SK-N-SH treated with all-trans-retinoic acid at 6 μM for 48 hours (cell line): ENCODE data around the gene KLHDC8A.

ENCODE experiments used
- ATAC-seq: fragments of 200-7000 bp; cut with Tn5 transposase; 3 replicates; pipeline ENCODE4 v1.9.1; 2020; ENCODE audit warnings: mild to moderate bottlenecking, moderate library complexity
- BACH2 ChIP-seq: fragments of 250-450 bp; sonication (Bioruptor Pico); IDR thresholded peaks from 2 replicates; pipeline ENCODE4 v1.9.0; 2021; ENCODE audit warnings: mild to moderate bottlenecking, borderline replicate concordance
- CSDC2 ChIP-seq: fragments of 250-450 bp; sonication (Bioruptor Pico); IDR thresholded peaks from 2 replicates; pipeline ENCODE4 v1.5.0; 2020; ENCODE audit warnings: mild to moderate bottlenecking, moderate library complexity
- CSRNP3 ChIP-seq: fragments of 250-450 bp; sonication (Bioruptor Pico); IDR thresholded peaks from 2 replicates; pipeline ENCODE4 v1.5.1; 2021; ENCODE audit warnings: mild to moderate bottlenecking, moderate library complexity
- ESRRG ChIP-seq: fragments of 250-450 bp; sonication (Bioruptor Pico); IDR thresholded peaks from 2 replicates; pipeline ENCODE4 v1.6.1; 2021; ENCODE audit warnings: mild to moderate bottlenecking
- GLIS3 ChIP-seq: fragments of 250-450 bp; sonication (Bioruptor Pico); IDR thresholded peaks from 2 replicates; pipeline ENCODE4 v1.5.0; 2020; ENCODE audit warnings: mild to moderate bottlenecking, moderate library complexity
- ISL1 ChIP-seq: fragments of 250-450 bp; sonication (Bioruptor Pico); IDR thresholded peaks from 2 replicates; pipeline ENCODE4 v2.1.2; 2022; ENCODE audit warnings: mild to moderate bottlenecking, moderate library complexity
- OSR1 ChIP-seq: fragments of 250-450 bp; sonication (Bioruptor Pico); IDR thresholded peaks from 2 replicates; pipeline ENCODE4 v1.8.0; 2022; ENCODE audit warnings: moderate library complexity, mild to moderate bottlenecking, inconsistent platforms
- PATZ1 ChIP-seq: fragments of 250-450 bp; sonication (Bioruptor Pico); IDR thresholded peaks from 2 replicates; pipeline ENCODE4 v1.8.0; 2020; ENCODE audit warnings: mild to moderate bottlenecking, moderate library complexity, borderline replicate concordance
- POU6F1 ChIP-seq: fragments of 250-450 bp; sonication (Bioruptor Pico); IDR thresholded peaks from 2 replicates; pipeline ENCODE4 v1.8.0; 2021; ENCODE audit warnings: low read depth, mild to moderate bottlenecking, moderate library complexity, borderline replicate concordance
- PPARA ChIP-seq: fragments of 250-450 bp; sonication (Bioruptor Pico); IDR thresholded peaks from 2 replicates; pipeline ENCODE4 v1.5.0; 2020; ENCODE audit warnings: mild to moderate bottlenecking, borderline replicate concordance
- RARB ChIP-seq: fragments of 250-450 bp; sonication (Bioruptor Pico); IDR thresholded peaks from 2 replicates; pipeline ENCODE4 v1.8.0; 2021; ENCODE audit warnings: mild to moderate bottlenecking, moderate library complexity
- SNAI2 ChIP-seq: fragments of 250-450 bp; sonication (Bioruptor Pico); IDR thresholded peaks from 2 replicates; pipeline ENCODE4 v1.5.0; 2020; ENCODE audit warnings: mild to moderate bottlenecking, moderate library complexity
- TCF4 ChIP-seq: fragments of 250-450 bp; sonication (Bioruptor Pico); IDR thresholded peaks from 2 replicates; pipeline ENCODE4 v1.8.0; 2021; ENCODE audit warnings: mild to moderate bottlenecking, moderate library complexity, borderline replicate concordance
- TOX ChIP-seq: fragments of 250-450 bp; sonication (Bioruptor Pico); IDR thresholded peaks from 2 replicates; pipeline ENCODE4 v1.8.0; 2021; ENCODE audit warnings: mild to moderate bottlenecking, moderate library complexity, borderline replicate concordance
- TSHZ2 ChIP-seq: fragments of 250-450 bp; sonication (Bioruptor Pico); IDR thresholded peaks from 2 replicates; pipeline ENCODE4 v1.5.0; 2020; ENCODE audit warnings: mild to moderate bottlenecking, moderate library complexity
- ZC3H10 ChIP-seq: fragments of 250-450 bp; sonication (Bioruptor Pico); IDR thresholded peaks from 2 replicates; pipeline ENCODE4 v1.5.1; 2021; ENCODE audit warnings: mild to moderate bottlenecking, moderate library complexity
- ZFP3 ChIP-seq: fragments of 250-450 bp; sonication (Bioruptor Pico); IDR thresholded peaks from 2 replicates; pipeline ENCODE4 v1.5.0; 2020; ENCODE audit warnings: mild to moderate bottlenecking, moderate library complexity
- ZFP30 ChIP-seq: fragments of 450-650 bp; formaldehyde crosslinking; IDR thresholded peaks from 2 replicates; pipeline ENCODE4 v1.5.0; 2022; ENCODE audit warnings: mild to moderate bottlenecking, moderate library complexity
- ZNF565 ChIP-seq: fragments of 450-650 bp; formaldehyde crosslinking; conservative IDR thresholded peaks from 2 replicates; pipeline ENCODE4 v1.5.0; 2020; ENCODE audit warnings: low read depth, mild to moderate bottlenecking, moderate library complexity
- ZNF70 ChIP-seq: fragments of 450-650 bp; formaldehyde crosslinking; IDR thresholded peaks from 2 replicates; pipeline ENCODE4 v1.5.0; 2020; ENCODE audit warnings: mild to moderate bottlenecking, moderate library complexity
- ZNF8 ChIP-seq: fragments of 450-650 bp; formaldehyde crosslinking; IDR thresholded peaks from 2 replicates; pipeline ENCODE4 v1.5.0; 2020; ENCODE audit warnings: mild to moderate bottlenecking, moderate library complexity
- TF ChIP-seq, protein P1 (sequence below): fragments of 250-450 bp; sonication (Bioruptor Pico); IDR thresholded peaks from 2 replicates; pipeline ENCODE4 v1.5.1; 2020; ENCODE audit warnings: low read depth, mild to moderate bottlenecking, moderate library complexity

The KLHDC8A gene

GRCh38 chr1:205293350-205294074 lies 63.2 kb downstream of the KLHDC8A start:
- no peak for ATAC-seq
- TF ChIP-seq POU6F1 (CRISPR knock-in tag) (no peak), ZC3H10 (CRISPR knock-in tag) (no peak), CSDC2 (CRISPR knock-in tag) (no peak), ZFP3 (CRISPR knock-in tag) (no peak), OSR1 (CRISPR knock-in tag) (no peak), ESRRG (no peak), PATZ1 (CRISPR knock-in tag) (no peak), ISL1 (CRISPR knock-in tag) (no peak), GLIS3 (CRISPR knock-in tag) (no peak), RARB (CRISPR knock-in tag) (no peak), TCF4 (CRISPR knock-in tag) (no peak), TSHZ2 (CRISPR knock-in tag) (no peak), CSRNP3 (CRISPR knock-in tag) (no peak), ZNF565 (CRISPR knock-in tag) (no peak), TOX (CRISPR knock-in tag) (no peak), ZFP30 (CRISPR knock-in tag) (no peak), BACH2 (no peak), ZNF70 (CRISPR knock-in tag) (no peak), SNAI2 (CRISPR knock-in tag) (no peak)
- TF ChIP-seq, protein P1, sequence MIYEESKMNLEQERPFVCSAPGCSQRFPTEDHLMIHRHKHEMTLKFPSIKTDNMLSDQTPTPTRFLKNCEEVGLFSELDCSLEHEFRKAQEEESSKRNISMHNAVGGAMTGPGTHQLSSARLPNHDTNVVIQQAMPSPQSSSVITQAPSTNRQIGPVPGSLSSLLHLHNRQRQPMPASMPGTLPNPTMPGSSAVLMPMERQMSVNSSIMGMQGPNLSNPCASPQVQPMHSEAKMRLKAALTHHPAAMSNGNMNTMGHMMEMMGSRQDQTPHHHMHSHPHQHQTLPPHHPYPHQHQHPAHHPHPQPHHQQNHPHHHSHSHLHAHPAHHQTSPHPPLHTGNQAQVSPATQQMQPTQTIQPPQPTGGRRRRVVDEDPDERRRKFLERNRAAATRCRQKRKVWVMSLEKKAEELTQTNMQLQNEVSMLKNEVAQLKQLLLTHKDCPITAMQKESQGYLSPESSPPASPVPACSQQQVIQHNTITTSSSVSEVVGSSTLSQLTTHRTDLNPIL (CRISPR knock-in tag) = no peak

DNA sequence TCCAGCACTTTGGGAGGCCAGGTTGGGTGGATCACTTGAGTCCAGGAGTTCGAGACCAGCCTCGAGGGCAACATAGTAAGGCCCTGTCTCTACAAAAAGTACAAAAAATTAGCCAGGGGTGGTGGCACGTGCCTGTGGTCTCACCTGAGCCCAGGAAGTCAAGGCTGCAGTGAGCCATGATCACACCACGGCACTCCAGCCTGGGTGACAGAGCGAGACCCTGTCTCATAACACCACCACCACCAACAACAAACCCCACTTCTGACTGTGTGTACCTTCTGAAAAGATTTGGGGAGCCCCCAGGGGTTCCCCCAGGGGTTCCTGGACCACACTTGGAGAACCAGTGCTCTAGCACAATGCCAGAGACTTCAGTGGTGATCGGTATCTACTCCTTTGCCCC lies 65.1 kb downstream of the KLHDC8A start:
- ATAC-seq = no peak
- TF ChIP-seq ZNF70 (CRISPR knock-in tag) (no peak), GLIS3 (CRISPR knock-in tag) (no peak), RARB (CRISPR knock-in tag) (no peak), ESRRG (no peak), ZNF565 (CRISPR knock-in tag) (no peak), CSRNP3 (CRISPR knock-in tag) (no peak), ISL1 (CRISPR knock-in tag) (no peak), PPARA (CRISPR knock-in tag) (no peak), TOX (CRISPR knock-in tag) (no peak), CSDC2 (CRISPR knock-in tag) (no peak), ZC3H10 (CRISPR knock-in tag) (no peak), ZFP3 (CRISPR knock-in tag) (no peak), TSHZ2 (CRISPR knock-in tag) (no peak), BACH2 (no peak), ZNF8 (no peak), ZFP30 (CRISPR knock-in tag) (no peak)
- TF ChIP-seq, protein P1 (CRISPR knock-in tag) = no peak
